MM.1S (cell line): ENCODE measurements around the gene AHRR.

Experiments used
- DNase-seq: peaks from one replicate; pipeline ENCODE4 v3.0.0-alpha.2; 2015
- H2AFZ ChIP-seq: fragments of 300-600 bp; sonication (generic); 2 replicates; pipeline ENCODE4 v1.6.0; 2016; ENCODE audit warnings: antibody characterized with exemption, low read length
- H3F3A ChIP-seq: fragments of 300-600 bp; sonication (generic); 2 replicates; pipeline ENCODE4 v1.6.1; 2016; ENCODE audit warnings: mild to moderate bottlenecking, antibody characterized with exemption, low read length, moderate library complexity, mixed read lengths; ENCODE audit not compliant: insufficient read depth
- H3K27ac ChIP-seq: fragments of 300-600 bp; sonication (generic); 2 replicates; pipeline ENCODE4 v1.5.1; 2016; ENCODE audit warnings: mild to moderate bottlenecking, low read length
- H3K27me3 ChIP-seq: fragments of 300-600 bp; sonication (generic); replicated peaks from 2 replicates; pipeline ENCODE4 v1.6.0; 2016; ENCODE audit warnings: low read length; ENCODE audit not compliant: insufficient read depth
- H3K36me3 ChIP-seq: fragments of 300-600 bp; sonication (generic); replicated peaks from 2 replicates; pipeline ENCODE4 v1.6.1; 2016; ENCODE audit warnings: mild to moderate bottlenecking, low read length, mixed read lengths; ENCODE audit not compliant: insufficient read depth
- H3K4me1 ChIP-seq: fragments of 300-600 bp; sonication (generic); 2 replicates; pipeline ENCODE4 v1.6.1; 2016; ENCODE audit warnings: low read length, mixed read lengths
- H3K4me2 ChIP-seq: fragments of 300-600 bp; sonication (generic); 2 replicates; pipeline ENCODE4 v1.6.0; 2016; ENCODE audit warnings: low read depth, low read length
- H3K4me3 ChIP-seq: fragments of 300-600 bp; sonication (generic); 2 replicates; pipeline ENCODE4 v1.5.1; 2016; ENCODE audit warnings: low read length, mixed read lengths
- H3K79me2 ChIP-seq: fragments of 300-600 bp; sonication (generic); 2 replicates; pipeline ENCODE4 v1.6.1; 2016; ENCODE audit warnings: mixed run types, low read length, mixed read lengths
- H3K9ac ChIP-seq: fragments of 300-600 bp; sonication (generic); 2 replicates; pipeline ENCODE4 v1.6.1; 2016; ENCODE audit warnings: low read length, mixed read lengths
- H3K9me2 ChIP-seq: fragments of 300-600 bp; sonication (generic); replicated peaks from 2 replicates; pipeline ENCODE4 v1.6.1; 2016; ENCODE audit warnings: mild to moderate bottlenecking, low read length, mixed read lengths; ENCODE audit not compliant: insufficient read depth
- H3K9me3 ChIP-seq: fragments of 300-600 bp; sonication (generic); replicated peaks from 2 replicates; pipeline ENCODE4 v1.6.1; 2016; ENCODE audit warnings: mild to moderate bottlenecking, low read length, mixed read lengths; ENCODE audit not compliant: insufficient read depth
- H4K20me1 ChIP-seq: fragments of 300-600 bp; sonication (generic); 2 replicates; pipeline ENCODE4 v1.6.1; 2016; ENCODE audit warnings: mild to moderate bottlenecking, low read length, moderate library complexity, mixed read lengths; ENCODE audit not compliant: insufficient read depth
- EZH2 ChIP-seq: fragments of 300-600 bp; sonication (generic); optimal IDR thresholded peaks from 2 replicates; pipeline ENCODE3; 2017; ENCODE audit warnings: low read depth, mild to moderate bottlenecking, antibody characterized with exemption, low read length, mixed read lengths
- EZH2phosphoT487 ChIP-seq: fragments of 300-600 bp; sonication (generic); IDR thresholded peaks from 2 replicates; pipeline ENCODE4 v1.6.1; 2018; ENCODE audit warnings: antibody characterized with exemption, low read length
- TF ChIP-seq, protein P1 (sequence below): fragments of 300-600 bp; sonication (generic); IDR thresholded peaks from 2 replicates; pipeline ENCODE4 v1.5.1; 2016; ENCODE audit warnings: antibody characterized with exemption, low read length, mixed read lengths

The AHRR gene

DNA sequence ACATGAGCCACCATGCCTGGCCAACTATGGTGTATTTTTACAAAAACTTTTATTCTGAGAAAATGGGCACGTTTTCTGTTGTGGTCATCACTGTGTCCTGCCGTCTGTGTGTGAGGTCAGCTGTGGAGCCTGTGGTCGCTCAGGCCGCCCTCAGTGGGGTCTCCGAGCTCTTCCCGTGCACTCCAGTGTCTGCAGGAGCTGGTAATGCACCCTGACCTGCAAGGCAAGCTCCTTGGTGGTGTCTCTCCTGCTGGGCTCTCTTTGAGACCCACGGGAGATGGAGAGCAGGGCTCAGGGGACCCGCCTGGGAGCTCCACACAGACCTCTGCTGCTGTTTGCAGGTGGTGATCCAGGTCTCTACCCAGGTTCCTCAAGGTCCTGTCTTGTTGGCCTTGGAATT, 9.6 kb upstream of the AHRR start:
- Histone ChIP-seq H3F3A (no peaks in the 10 kb centered on the region), H2AFZ (no peak overlapping the region), H3K9me2 (no peaks in the 10 kb centered on the region), H3K9ac (no peak overlapping the region), H3K27me3 (no peaks in the 10 kb centered on the region), H3K4me3 (no peak overlapping the region), H3K9me3 (no peaks in the 10 kb centered on the region), H3K79me2 (peaks cover 39% of the 10 kb centered on the region), H3K4me1 (no peaks in the 10 kb centered on the region), H3K36me3 (no peaks in the 10 kb centered on the region), H3K27ac (no peak overlapping the region), H3K4me2 (no peak overlapping the region), H4K20me1 (no peaks in the 10 kb centered on the region)
- TF ChIP-seq EZH2phosphoT487 (no peak), EZH2 (no peak)
- TF ChIP-seq, protein P1, sequence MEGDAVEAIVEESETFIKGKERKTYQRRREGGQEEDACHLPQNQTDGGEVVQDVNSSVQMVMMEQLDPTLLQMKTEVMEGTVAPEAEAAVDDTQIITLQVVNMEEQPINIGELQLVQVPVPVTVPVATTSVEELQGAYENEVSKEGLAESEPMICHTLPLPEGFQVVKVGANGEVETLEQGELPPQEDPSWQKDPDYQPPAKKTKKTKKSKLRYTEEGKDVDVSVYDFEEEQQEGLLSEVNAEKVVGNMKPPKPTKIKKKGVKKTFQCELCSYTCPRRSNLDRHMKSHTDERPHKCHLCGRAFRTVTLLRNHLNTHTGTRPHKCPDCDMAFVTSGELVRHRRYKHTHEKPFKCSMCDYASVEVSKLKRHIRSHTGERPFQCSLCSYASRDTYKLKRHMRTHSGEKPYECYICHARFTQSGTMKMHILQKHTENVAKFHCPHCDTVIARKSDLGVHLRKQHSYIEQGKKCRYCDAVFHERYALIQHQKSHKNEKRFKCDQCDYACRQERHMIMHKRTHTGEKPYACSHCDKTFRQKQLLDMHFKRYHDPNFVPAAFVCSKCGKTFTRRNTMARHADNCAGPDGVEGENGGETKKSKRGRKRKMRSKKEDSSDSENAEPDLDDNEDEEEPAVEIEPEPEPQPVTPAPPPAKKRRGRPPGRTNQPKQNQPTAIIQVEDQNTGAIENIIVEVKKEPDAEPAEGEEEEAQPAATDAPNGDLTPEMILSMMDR = no peak
- DNase-seq = no peak

DNA sequence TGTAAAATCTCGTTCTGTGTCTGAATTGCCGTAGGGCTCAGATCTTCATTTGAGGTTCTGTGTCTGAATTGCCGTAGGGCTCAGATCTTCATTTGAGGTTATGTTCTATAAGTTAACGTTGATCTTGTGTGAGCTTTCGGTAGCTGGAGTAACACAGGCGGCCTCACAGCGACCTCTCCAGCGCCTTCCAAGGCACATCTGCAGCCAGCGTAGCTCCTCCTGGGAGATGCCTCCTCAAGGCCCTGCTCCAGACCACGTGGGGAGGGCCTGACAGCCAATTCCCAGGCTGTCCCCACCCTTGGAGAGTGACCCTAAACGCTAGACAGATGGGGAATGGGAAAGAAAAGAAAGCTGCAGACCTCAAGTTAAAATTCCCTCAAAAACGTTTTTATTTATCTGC, 8.7 kb upstream of the AHRR start:
- Histone ChIP-seq H3K36me3 (no peaks in the 10 kb centered on the region), H3K9me3 (no peaks in the 10 kb centered on the region), H3K79me2 (peaks cover 33% of the 10 kb centered on the region), H3K4me1 (no peaks in the 10 kb centered on the region), H4K20me1 (no peaks in the 10 kb centered on the region), H3K9me2 (no peaks in the 10 kb centered on the region), H3K27me3 (no peaks in the 10 kb centered on the region), H2AFZ (no peak overlapping the region), H3K9ac (no peak overlapping the region), H3F3A (no peaks in the 10 kb centered on the region), H3K4me3 (no peak overlapping the region), H3K27ac (no peak overlapping the region), H3K4me2 (no peak overlapping the region)
- no peak for DNase-seq
- TF ChIP-seq, protein P1 = no peak
- no peak for TF ChIP-seq EZH2phosphoT487

DNA sequence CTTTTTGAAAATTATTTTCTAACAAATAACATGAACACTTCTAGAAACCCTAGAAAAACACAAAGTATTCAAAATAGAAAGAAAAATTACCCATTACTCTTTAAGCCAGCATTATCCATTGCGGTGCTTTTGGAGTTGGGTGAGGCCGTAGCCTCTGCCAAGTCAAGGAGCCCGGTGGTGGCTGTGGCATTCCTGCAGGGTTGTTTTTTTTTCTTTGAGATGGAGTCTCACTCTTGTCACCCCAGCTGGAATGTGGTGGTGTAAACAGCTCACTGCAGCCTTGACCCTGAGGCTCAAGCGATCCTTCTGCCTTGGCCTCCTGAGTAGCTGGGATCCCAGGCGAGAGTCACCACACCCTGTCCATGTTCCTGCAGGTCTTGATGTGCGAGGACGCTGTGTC, 8.2 kb upstream of the AHRR start:
- no peak overlapping the region for H3K27ac ChIP-seq
- no peaks in the 10 kb centered on the region for H3K27me3 ChIP-seq
- no peaks in the 10 kb centered on the region for H4K20me1 ChIP-seq

More for the DNA sequence above, 8.2 kb upstream of the AHRR start:
- H2AFZ ChIP-seq = no peak overlapping the region
- H3K4me1 ChIP-seq = no peaks in the 10 kb centered on the region
- H3F3A ChIP-seq = no peaks in the 10 kb centered on the region
- H3K9ac ChIP-seq = no peak overlapping the region
- no peaks in the 10 kb centered on the region for H3K36me3 ChIP-seq
- no peak for TF ChIP-seq EZH2phosphoT487
- TF ChIP-seq EZH2 = no peak
- TF ChIP-seq, protein P1 = no peak
- no peak overlapping the region for H3K4me2 ChIP-seq
- no peak overlapping the region for H3K4me3 ChIP-seq
- no peaks in the 10 kb centered on the region for H3K9me3 ChIP-seq
- DNase-seq = no peak
- peaks cover 28% of the 10 kb centered on the region for H3K79me2 ChIP-seq
- no peaks in the 10 kb centered on the region for H3K9me2 ChIP-seq
